ENCODE measurements around the gene PGP.

PGP gene

DNA sequence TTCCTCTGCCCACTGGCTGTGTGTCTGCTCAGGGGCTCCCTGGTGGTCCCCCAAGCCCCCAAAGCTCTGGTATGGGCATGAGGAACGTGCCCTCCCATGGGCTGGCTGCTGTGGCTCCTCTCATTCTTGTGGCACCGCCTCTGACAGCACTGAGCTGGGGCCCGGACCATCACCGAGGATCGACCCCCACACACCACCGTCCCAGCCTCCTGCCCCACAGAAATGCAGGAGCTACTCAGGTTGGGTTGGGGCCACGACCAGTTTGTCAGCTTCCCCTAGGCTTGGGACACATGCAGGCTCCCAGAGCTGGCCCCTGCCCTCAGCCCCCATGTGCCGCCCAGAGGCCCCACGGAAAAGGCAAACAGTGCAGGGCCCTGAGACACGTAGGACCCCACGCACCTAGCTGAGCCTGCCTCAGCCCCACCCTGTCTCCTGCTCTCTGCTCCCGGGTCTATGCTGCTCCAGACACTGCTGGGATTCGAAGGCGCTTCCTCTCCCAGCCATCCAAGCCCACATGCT lies 15.0 kb downstream of the PGP start:
- in situ Hi-C loops (cut with HindIII; ENCODE audit: low sequenced_read_pairs): no loop called here
- no peak for DNase-seq (ENCODE audit: low read depth)
- TF ChIP-seq, protein P1, sequence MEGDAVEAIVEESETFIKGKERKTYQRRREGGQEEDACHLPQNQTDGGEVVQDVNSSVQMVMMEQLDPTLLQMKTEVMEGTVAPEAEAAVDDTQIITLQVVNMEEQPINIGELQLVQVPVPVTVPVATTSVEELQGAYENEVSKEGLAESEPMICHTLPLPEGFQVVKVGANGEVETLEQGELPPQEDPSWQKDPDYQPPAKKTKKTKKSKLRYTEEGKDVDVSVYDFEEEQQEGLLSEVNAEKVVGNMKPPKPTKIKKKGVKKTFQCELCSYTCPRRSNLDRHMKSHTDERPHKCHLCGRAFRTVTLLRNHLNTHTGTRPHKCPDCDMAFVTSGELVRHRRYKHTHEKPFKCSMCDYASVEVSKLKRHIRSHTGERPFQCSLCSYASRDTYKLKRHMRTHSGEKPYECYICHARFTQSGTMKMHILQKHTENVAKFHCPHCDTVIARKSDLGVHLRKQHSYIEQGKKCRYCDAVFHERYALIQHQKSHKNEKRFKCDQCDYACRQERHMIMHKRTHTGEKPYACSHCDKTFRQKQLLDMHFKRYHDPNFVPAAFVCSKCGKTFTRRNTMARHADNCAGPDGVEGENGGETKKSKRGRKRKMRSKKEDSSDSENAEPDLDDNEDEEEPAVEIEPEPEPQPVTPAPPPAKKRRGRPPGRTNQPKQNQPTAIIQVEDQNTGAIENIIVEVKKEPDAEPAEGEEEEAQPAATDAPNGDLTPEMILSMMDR (IDR thresholded peaks at IDR 0.05; ENCODE audit: low read depth, low read length, missing control alignments): no peak
- H3K4me3 ChIP-seq (ENCODE audit: low read depth, low read length): no peak overlapping the region

DNA sequence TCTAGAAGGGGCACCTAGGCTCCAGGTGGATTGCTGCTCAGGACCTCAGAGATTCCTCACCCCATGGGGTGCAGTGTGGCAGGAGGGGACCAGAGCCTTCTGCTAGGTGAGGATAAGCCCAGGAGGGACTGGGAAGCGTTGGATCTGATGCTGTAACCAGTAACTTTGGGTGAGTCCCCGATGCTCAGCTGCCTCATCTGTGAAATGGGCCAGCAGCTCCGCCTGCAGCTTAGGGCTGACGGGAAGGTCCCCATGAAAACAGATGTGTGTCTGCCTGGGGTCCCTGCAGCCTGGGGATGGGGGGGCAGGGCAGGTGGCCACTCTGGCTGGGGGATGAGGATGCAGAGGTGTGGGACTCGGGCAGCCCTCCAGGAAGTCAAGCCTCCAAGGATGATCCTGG lies 15.5 kb downstream of the PGP start:
- in situ Hi-C loops (cut with HindIII; ENCODE audit: low sequenced_read_pairs): no loop called here
- TF ChIP-seq, protein P1 (IDR thresholded peaks at IDR 0.05; ENCODE audit: low read depth, low read length, missing control alignments): no peak
- no peak overlapping the region for H3K4me3 ChIP-seq (ENCODE audit: low read depth, low read length)
- DNase-seq (ENCODE audit: low read depth): no peak

DNA sequence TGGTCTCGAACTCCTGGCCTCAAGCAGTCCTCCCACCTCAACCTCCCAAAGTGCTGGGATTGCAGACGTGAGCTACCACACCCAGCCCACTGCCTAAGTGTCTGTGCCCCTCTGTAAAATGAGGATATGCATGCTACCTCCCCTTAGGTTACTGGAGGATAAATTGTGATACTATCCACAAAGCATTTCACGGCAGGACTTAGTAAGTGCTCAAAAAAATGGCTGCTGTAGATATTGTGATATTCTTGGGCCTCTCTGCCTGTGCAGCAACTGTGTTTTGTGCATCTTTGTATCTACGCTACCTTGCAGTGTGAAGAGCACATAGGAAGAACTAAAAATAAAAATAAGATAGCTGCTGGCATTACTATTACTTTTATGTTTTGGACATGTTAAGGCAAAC lies 16.4 kb downstream of the PGP start:
- no peak overlapping the region for H3K4me3 ChIP-seq (ENCODE audit: low read depth, low read length)
- TF ChIP-seq, protein P1 (IDR thresholded peaks at IDR 0.05; ENCODE audit: low read depth, low read length, missing control alignments): no peak
- DNase-seq (ENCODE audit: low read depth): no peak
- in situ Hi-C loops (cut with HindIII; ENCODE audit: low sequenced_read_pairs): no loop called here

DNA sequence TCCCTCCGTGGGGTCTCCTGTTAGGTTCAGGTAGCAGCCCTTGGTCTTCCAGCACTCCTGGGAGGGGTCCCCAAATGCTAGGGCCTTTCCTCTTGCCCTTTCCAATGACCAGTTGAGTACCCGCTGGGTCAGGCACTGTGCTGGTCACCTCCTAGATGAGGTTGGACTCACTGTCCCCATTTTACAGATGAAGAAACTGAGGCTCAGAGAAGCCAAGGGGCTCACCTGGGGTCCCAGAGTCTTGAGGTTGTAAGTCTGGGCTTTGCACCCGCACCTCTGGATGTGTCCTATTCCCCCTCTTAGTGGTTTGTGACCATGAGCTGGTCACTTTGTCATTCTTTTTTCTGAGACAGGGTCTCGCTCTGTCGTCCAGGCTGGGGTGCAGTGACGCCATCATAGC lies 16.9 kb downstream of the PGP start:
- in situ Hi-C loops (cut with HindIII; ENCODE audit: low sequenced_read_pairs): no loop called here

DNA sequence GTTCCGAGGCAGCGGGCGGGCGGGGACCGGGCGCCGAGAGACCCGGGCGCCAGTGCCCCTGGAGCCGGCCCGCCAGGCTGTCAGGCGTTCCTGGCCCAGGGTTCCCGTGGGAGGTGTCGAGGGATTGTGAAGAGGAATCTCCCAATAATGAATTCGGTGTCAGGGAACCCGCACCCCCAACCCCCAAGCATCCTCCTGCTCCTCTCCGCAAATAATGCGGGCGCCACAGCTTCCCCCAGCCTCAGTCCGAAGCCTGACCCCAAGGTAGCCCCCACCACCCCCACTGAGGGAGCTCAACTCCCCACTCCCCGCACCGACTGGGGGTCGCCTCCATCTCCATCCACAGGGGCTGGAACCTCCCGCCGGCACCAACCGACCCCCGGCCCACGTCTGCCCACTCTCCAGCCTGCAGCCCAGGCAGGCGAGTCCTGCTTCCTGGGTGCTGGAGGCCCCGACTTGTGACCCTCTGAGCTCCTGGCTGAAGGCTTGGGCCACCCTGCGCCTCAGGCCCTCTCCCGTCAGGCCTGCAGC lies 17.6 kb downstream of the PGP start:
- no peak for DNase-seq (ENCODE audit: low read depth)
- no peak overlapping the region for H3K4me3 ChIP-seq (ENCODE audit: low read depth, low read length)
- in situ Hi-C loops (cut with HindIII; ENCODE audit: low sequenced_read_pairs): no loop called here

More for the DNA sequence above, 16.9 kb downstream of the PGP start:
- H3K4me3 ChIP-seq (ENCODE audit: low read depth, low read length): no peak overlapping the region
- no peak for DNase-seq (ENCODE audit: low read depth)
- TF ChIP-seq, protein P1 (IDR thresholded peaks at IDR 0.05; ENCODE audit: low read depth, low read length, missing control alignments): no peak

DNA sequence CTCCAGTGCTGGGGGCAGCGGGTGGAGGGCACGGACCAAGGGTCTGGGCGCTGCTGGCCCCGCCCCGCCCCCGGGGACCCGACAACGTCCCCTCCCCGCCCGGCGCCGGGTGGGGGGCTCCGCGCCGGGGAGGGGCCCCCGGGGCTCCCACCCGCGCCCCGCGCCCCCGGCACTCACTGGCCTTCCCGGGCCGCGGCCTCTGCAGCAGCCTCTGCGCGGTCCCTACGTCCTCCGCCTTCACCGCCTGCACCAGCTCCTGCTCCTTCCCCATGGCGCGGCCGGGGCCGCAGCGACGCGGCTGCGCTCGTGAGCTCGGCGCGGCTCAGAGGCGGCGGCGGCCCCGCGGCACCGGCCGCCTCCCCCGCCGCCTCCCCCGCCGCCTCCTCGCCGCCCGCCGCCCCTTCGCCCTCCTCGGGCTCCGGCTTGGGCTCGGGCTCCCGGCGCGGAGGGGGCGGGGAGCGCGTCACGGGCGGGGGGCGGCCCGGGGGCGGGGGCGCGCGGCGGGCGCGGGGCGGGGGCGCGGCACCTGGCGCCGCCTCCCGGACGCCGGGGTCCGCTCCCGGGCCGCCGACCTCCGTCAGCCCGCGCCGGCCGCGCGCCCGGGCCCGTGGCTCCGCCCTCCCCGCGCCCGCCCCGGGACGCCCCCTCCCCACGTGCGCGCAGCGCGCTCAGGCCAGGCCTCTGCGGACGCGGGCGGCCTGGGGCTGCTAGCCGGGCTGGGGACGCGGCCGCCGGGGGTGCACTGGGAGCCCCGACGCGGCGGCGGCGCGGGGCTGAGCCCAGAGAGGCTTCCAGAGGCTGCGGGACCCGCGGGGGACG lies 18.3 kb downstream of the PGP start, which contains the start of gene CASKIN1:
CASKIN1 (minus strand) TSS at position 444 of the 819 bp plus-strand sequence; CDS start at position 271, 173 bp downstream.
- H3K4me3 ChIP-seq (ENCODE audit: low read depth, low read length): peak within 1 kb of the TSS; percentile 21
- no peak for DNase-seq (ENCODE audit: low read depth)
- in situ Hi-C loops (cut with HindIII; ENCODE audit: low sequenced_read_pairs): no loop called here
- TF ChIP-seq, protein P1 (IDR thresholded peaks at IDR 0.05; ENCODE audit: low read depth, low read length, missing control alignments): no peak

More for the DNA sequence above, 17.6 kb downstream of the PGP start:
- TF ChIP-seq, protein P1 (IDR thresholded peaks at IDR 0.05; ENCODE audit: low read depth, low read length, missing control alignments): no peak
